ENCODE results near the gene EEA1. TPM values are rescaled to one million over a fixed set of nuclear protein-coding genes. Genes with fewer than 3 reads are reported as not detected.

Gene EEA1
- total and polyA plus RNA-seq, 2 of the 8 experiments (the other 6 are each of a cell fraction or from before 2014, with no cell fraction given) = 1.0 to 18.8 TPM

DNA sequence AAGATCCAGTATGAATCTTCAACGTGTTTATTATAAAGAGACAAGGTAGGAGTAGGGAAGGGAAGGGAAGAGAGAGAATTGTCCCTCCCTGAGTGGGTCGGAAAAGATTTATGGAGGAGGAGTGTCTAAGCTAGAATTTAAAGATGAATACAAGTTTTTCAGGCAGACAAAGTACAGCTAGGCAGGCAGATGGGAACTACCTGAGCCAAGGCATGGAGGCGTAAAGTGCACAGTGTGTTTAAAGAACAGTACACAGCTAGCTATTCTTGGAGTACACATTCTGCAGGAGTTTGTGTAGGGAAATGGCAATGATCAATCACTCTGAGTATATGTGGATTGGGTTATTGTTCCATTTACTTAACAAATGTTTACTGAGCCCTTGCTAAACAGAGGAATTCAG, 206.2 kb downstream of the EEA1 start:
- no peak overlapping the region for H3K23ac ChIP-seq (ENCODE audit: insufficient read length)
- no peak overlapping the region for H4K8ac ChIP-seq (ENCODE audit: extremely low read depth, insufficient read depth, low read length)
- no peak overlapping the region for H4K91ac ChIP-seq (replicated peaks; ENCODE audit: insufficient read length, low read length)
- no peak overlapping the region for H3K56ac ChIP-seq (replicated peaks; ENCODE audit: insufficient read length, low read depth, low read length)
- DNase-seq (ENCODE audit: low read depth in 1 of 2, low spot score in 2 of 2) (no peak), FAIRE-seq (no peak)
- no peak overlapping the region for H3K27ac ChIP-seq (ENCODE audit: low read depth, low read length)
- no peaks in the 10 kb centered on the region for H4K20me1 ChIP-seq (replicated peaks in 1 of 2; ENCODE audit: control insufficient read depth in 1 of 2, insufficient read depth in 2 of 2, low read length in 2 of 2)
- H3K9ac ChIP-seq (replicated peaks in 1 of 4; ENCODE audit: extremely low read depth in 1 of 4, low read depth in 3 of 4, low read length in 3 of 4) = no peak overlapping the region
- H3K18ac ChIP-seq (ENCODE audit: extremely low read depth, low read length) = no peak overlapping the region
- no peaks in the 10 kb centered on the region for H3K27me3 ChIP-seq (replicated peaks in 1 of 4; ENCODE audit: control insufficient read depth in 3 of 4, extremely low read depth in 1 of 4, insufficient read depth in 3 of 4, low read length in 3 of 4)
- H4K5ac ChIP-seq (ENCODE audit: insufficient read length, low read depth, low read length) = no peak overlapping the region
- peaks cover 0 to 5% of the 10 kb centered on the region in 2 experiments; a peak in 1 of 4 replicates for H3K9me3 ChIP-seq (ENCODE audit: insufficient read depth in 2 of 2, low read depth in 1 of 2, low read length in 1 of 2)
- no peak overlapping the region for H2BK15ac ChIP-seq (ENCODE audit: low read length)
- no peak for TF ChIP-seq YY1 (IDR thresholded peaks at IDR 0.05; ENCODE audit: low read depth, low read length)
- TF ChIP-seq JUND (IDR thresholded peaks at IDR 0.05; ENCODE audit: low read length) = no peak
- no peak for TF ChIP-seq POU5F1 (IDR thresholded peaks at IDR 0.05; ENCODE audit: low read depth, low read length)
- TF ChIP-seq NRF1 (IDR thresholded peaks at IDR 0.05; ENCODE audit: low read depth, low read length) = no peak
- no peak for TF ChIP-seq CHD2 (IDR thresholded peaks at IDR 0.05; ENCODE audit: low read length)
- no peak for TF ChIP-seq RFX5 (IDR thresholded peaks at IDR 0.05; ENCODE audit: borderline replicate concordance, low read depth, low read length)
- no peak for TF ChIP-seq ASH2L (IDR thresholded peaks at IDR 0.05; ENCODE audit: low read length)
- no peaks in the 10 kb centered on the region for H3K23me2 ChIP-seq (ENCODE audit: low read depth, low read length)
- no peak overlapping the region for H2BK20ac ChIP-seq (ENCODE audit: low read length)
- ChIA-PET POLR2A (ENCODE audit: partially characterized antibody) (no interaction called here), CTCF (ENCODE audit: partially characterized antibody) (no interaction called here)
- no peak overlapping the region for H3K4me2 ChIP-seq (ENCODE audit: insufficient read depth in 1 of 2, low read depth in 2 of 2, low read length in 2 of 2)
- no peak overlapping the region for H2BK5ac ChIP-seq (ENCODE audit: low read depth, low read length)
- no peak overlapping the region for H2AFZ ChIP-seq (ENCODE audit: low read length)
- no peak overlapping the region for H3K4ac ChIP-seq (replicated peaks; ENCODE audit: insufficient read length, low read depth, low read length)
- 93% methylated on average over 3 of the region's 3 CpGs; no CpG with 5 or more reads in 1 of the 2 experiments for WGBS, 2 experiments (ENCODE audit: extremely low coverage in 1 of 2, insufficient coverage in 1 of 2, insufficient read length in 1 of 2, insufficient replicate concordance in 2 of 2, low coverage in 1 of 2, low lambda C conversion rate in 2 of 2, missing lambda C conversion rate in 1 of 2)
- H2BK12ac ChIP-seq (ENCODE audit: low read depth, low read length) = no peak overlapping the region
- H3K79me1 ChIP-seq (ENCODE audit: low read depth, low read length) = no peaks in the 10 kb centered on the region
- no peaks in the 10 kb centered on the region for H3K36me3 ChIP-seq (ENCODE audit: control insufficient read depth in 2 of 4, insufficient read depth in 4 of 4, low read length in 3 of 4)
- no peaks in the 10 kb centered on the region for H3K79me2 ChIP-seq (ENCODE audit: control insufficient read depth in 1 of 2, insufficient read depth in 2 of 2, low read length in 2 of 2)
- H3K4me1 ChIP-seq (replicated peaks in 1 of 4; ENCODE audit: control insufficient read depth in 3 of 4, insufficient read depth in 4 of 4, low read length in 3 of 4) = no peaks in the 10 kb centered on the region
- H2BK120ac ChIP-seq (replicated peaks; ENCODE audit: low read depth, low read length) = no peak overlapping the region
- H3K14ac ChIP-seq (ENCODE audit: insufficient read length) = no peak overlapping the region
- no peak overlapping the region for H2AK5ac ChIP-seq (ENCODE audit: low read depth, low read length)
- no peak overlapping the region for H3K4me3 ChIP-seq (ENCODE audit: extremely low read depth in 1 of 4, insufficient read depth in 2 of 4, low read depth in 3 of 4, low read length in 4 of 4)

Measured in H1 (cell line).